H54 (cell line): Measurements from ENCODE around the gene ZNF567.
"Not testable (repeated sequence)": the region's sequence is repeated elsewhere in the genome, so short reads cannot be mapped to it uniquely, and the experiment has no call there.

Source experiments
- DNase-seq: peaks from one replicate; pipeline ENCODE4 v3.0.0; 2011; ENCODE audit warnings: low spot score, mixed read lengths; ENCODE audit not compliant: insufficient read length
- FAIRE-seq: peaks from 3 replicates; lab custom pipeline; 2011; peaks lifted over from hg19 to GRCh38; lab: Jason Lieb, UNC
- POLR2A ChIP-seq: IDR thresholded peaks from 2 replicates; pipeline ENCODE4 v1.6.1; 2011; ENCODE audit warnings: low read depth, mild to moderate bottlenecking, low read length

ZNF567 gene

GRCh38 chr19:36719687-36720556, 32.5 kb downstream of the ZNF567 start:
- DNase-seq (no peak), FAIRE-seq (peak; percentile 85)
- no peak for TF ChIP-seq POLR2A

DNA sequence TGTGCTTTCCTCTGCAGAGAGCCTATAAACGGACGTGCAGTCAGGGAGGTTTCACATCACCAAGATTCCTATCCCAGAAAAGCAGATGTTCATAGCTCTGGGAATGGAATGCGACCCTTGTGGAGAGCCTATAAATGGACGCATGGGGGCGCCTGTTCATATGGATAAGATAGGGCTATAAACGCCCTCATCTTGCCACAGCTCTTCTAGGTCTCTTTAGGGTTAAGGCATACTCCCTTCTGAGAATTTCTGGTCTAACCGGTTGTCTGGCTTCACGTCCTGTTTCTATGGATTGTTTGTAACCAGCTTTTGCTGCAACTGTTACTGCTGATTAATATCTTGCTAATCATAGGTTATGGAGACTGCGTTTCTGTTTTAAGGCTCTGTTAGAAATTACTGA, 48.8 kb downstream of the ZNF567 start:
- FAIRE-seq, DNase-seq: not testable (repeated sequence)

GRCh38 chr19:36745870-36746269, 58.5 kb downstream of the ZNF567 start:
- no peak for TF ChIP-seq POLR2A
- no peak for FAIRE-seq
- no peak for DNase-seq

DNA sequence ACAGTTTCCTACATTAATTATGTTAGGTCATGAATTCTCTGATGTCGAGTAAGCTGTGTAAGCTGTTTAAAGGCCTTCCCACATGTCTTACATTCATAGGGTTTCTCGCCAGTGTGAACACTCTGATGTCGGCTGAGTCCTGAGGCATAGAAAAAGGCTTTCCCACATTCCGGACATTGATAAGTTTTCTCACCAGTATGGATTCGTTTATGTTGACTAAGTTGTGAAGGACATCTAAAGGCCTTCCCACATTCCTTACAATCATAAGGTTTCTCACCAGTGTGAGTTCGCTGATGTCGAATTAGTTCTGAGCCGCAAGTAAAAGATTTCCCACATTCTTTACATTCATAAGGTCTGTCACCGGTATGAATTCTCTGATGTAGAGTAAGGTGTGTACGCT, 60.3 kb downstream of the ZNF567 start:
- DNase-seq (no peak), FAIRE-seq (peak; percentile 20)
- no peak for TF ChIP-seq POLR2A

GRCh38 chr19:36748431-36749275, 61.2 kb downstream of the ZNF567 start:
- FAIRE-seq (peak; percentile 48), DNase-seq (no peak)
- TF ChIP-seq POLR2A: no peak

DNA sequence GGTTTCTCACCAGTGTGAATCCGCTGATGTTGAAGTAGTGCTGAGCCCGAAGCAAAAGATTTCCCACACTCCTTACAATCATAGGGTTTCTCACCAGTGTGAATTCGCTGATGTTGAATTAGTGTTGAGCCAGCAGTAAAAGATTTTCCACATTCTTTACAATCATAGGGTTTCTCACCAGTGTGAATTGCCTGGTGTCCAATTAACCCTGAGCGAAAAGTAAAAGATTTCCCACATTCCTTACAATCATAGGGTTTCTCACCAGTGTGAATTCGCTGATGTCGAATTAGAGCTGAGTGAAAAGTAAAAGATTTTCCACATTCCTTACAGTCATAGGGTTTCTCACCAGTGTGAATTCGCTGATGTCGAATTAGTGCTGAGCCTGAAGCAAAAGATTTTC, 62.2 kb downstream of the ZNF567 start:
- peak; percentile 43 for FAIRE-seq

GRCh38 chr19:36750066-36750691, 62.8 kb downstream of the ZNF567 start:
- no peak for DNase-seq
- no peak for FAIRE-seq
- no peak for TF ChIP-seq POLR2A

More for the DNA sequence above, 62.2 kb downstream of the ZNF567 start:
- not testable (repeated sequence) for DNase-seq
